ENCODE measurements around the gene AK8.
"Not testable (repeated sequence)": the region's sequence is repeated elsewhere in the genome, so short reads cannot be mapped to it uniquely, and the experiment has no call there.

DNA sequence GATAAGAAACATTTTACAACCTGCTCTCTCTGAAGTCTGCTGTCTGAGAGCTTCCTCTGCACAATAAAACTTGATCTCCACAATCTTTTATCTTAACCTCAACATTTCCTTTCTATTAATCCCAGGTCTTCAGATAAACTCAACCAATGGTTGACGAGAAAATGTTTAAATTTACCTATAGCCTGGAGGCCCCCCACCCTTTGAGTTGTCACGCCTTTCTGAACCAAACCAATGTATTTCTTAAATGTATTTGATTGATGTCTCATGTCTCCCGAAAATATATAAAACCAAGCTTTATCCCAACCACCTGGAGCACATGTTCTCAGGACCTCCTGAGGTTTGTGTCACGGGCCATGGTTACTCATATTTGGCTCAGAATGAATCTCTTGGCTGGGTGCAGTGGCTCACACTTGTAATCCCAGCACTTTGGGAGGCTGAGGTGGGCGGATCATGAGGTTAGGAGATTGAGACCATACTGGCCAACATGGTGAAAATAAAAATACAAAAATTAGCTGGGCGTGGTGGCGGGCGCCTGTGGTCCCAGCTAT is 159.6 kb downstream of the AK8 start:
- TF ChIP-seq, protein P1, sequence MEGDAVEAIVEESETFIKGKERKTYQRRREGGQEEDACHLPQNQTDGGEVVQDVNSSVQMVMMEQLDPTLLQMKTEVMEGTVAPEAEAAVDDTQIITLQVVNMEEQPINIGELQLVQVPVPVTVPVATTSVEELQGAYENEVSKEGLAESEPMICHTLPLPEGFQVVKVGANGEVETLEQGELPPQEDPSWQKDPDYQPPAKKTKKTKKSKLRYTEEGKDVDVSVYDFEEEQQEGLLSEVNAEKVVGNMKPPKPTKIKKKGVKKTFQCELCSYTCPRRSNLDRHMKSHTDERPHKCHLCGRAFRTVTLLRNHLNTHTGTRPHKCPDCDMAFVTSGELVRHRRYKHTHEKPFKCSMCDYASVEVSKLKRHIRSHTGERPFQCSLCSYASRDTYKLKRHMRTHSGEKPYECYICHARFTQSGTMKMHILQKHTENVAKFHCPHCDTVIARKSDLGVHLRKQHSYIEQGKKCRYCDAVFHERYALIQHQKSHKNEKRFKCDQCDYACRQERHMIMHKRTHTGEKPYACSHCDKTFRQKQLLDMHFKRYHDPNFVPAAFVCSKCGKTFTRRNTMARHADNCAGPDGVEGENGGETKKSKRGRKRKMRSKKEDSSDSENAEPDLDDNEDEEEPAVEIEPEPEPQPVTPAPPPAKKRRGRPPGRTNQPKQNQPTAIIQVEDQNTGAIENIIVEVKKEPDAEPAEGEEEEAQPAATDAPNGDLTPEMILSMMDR (IDR thresholded peaks at IDR 0.05; ENCODE audit: low read depth, low read length) = not testable (repeated sequence)
- TF ChIP-seq EZH2phosphoT487 (IDR thresholded peaks at IDR 0.05; ENCODE audit: low read depth) = not testable (repeated sequence)

Data from OCI-LY3 (cell line).